ENCODE measurements around the gene SP100. TPM values are rescaled to one million over a fixed set of nuclear protein-coding genes. Genes with fewer than 3 reads are reported as not detected.
A peak's percentile ranks its signal among the peaks of the same experiment; 100 is the strongest.
"Not testable (repeated sequence)": the region's sequence is repeated elsewhere in the genome, so short reads cannot be mapped to it uniquely, and the experiment has no call there.

SP100 gene
- total and polyA plus RNA-seq, 9 donors = 13.9 to 23.6 (median 18.0) TPM

- H3K27me3 ChIP-seq (ENCODE audit: control insufficient read depth, insufficient read depth, low read length) = no peaks in the 10 kb centered on the region
- WGBS (ENCODE audit: insufficient coverage) = 77% methylated on average over 2 of the region's 4 CpGs
- no peak overlapping the region for H3K27ac ChIP-seq (ENCODE audit: low read length)
- DNase-seq = peak; percentile 59
- H3K36me3 ChIP-seq (ENCODE audit: control insufficient read depth, insufficient read depth, low read length) = peaks cover 31% of the 10 kb centered on the region
- H3K4me3 ChIP-seq (ENCODE audit: low read length) = no peak overlapping the region
- H3K4me1 ChIP-seq (ENCODE audit: control insufficient read depth, insufficient read depth, low read length) = no peaks in the 10 kb centered on the region
- H3K9me3 ChIP-seq (replicated peaks; ENCODE audit: control insufficient read depth, low read depth, low read length) = peaks cover 6% of the 10 kb centered on the region
These were observed 41.2 kb downstream of the SP100 start for GRCh38 chr2:230457073-230457768.

- Histone ChIP-seq H3K27ac (ENCODE audit: low read length) (no peak overlapping the region), H3K9me3 (replicated peaks; ENCODE audit: control insufficient read depth, low read depth, low read length) (peaks cover 6% of the 10 kb centered on the region), H3K4me3 (ENCODE audit: low read length) (no peak overlapping the region), H3K36me3 (ENCODE audit: control insufficient read depth, insufficient read depth, low read length) (peaks cover 32% of the 10 kb centered on the region), H3K4me1 (ENCODE audit: control insufficient read depth, insufficient read depth, low read length) (no peaks in the 10 kb centered on the region), H3K27me3 (ENCODE audit: control insufficient read depth, insufficient read depth, low read length) (no peaks in the 10 kb centered on the region)
- DNase-seq = no peak
These were observed 41.8 kb downstream of the SP100 start for GRCh38 chr2:230457793-230458192.

GRCh38 chr2:230459216-230459615 is 43.2 kb downstream of the SP100 start:
- peaks cover 6% of the 10 kb centered on the region for H3K9me3 ChIP-seq (replicated peaks; ENCODE audit: control insufficient read depth, low read depth, low read length)
- no peak for DNase-seq
- no peak overlapping the region for H3K27ac ChIP-seq (ENCODE audit: low read length)
- no peaks in the 10 kb centered on the region for H3K4me1 ChIP-seq (ENCODE audit: control insufficient read depth, insufficient read depth, low read length)
- no peak overlapping the region for H3K4me3 ChIP-seq (ENCODE audit: low read length)
- no peaks in the 10 kb centered on the region for H3K27me3 ChIP-seq (ENCODE audit: control insufficient read depth, insufficient read depth, low read length)
- H3K36me3 ChIP-seq (ENCODE audit: control insufficient read depth, insufficient read depth, low read length) = peaks cover 32% of the 10 kb centered on the region

GRCh38 chr2:230471074-230471473 is 55.1 kb downstream of the SP100 start:
- Histone ChIP-seq H3K9me3 (replicated peaks; ENCODE audit: control insufficient read depth, low read depth, low read length) (peaks cover 6% of the 10 kb centered on the region), H3K4me1 (ENCODE audit: control insufficient read depth, insufficient read depth, low read length) (no peaks in the 10 kb centered on the region), H3K36me3 (ENCODE audit: control insufficient read depth, insufficient read depth, low read length) (peaks cover 29% of the 10 kb centered on the region), H3K27me3 (ENCODE audit: control insufficient read depth, insufficient read depth, low read length) (no peaks in the 10 kb centered on the region), H3K27ac (ENCODE audit: low read length) (no peak overlapping the region), H3K4me3 (ENCODE audit: low read length) (no peak overlapping the region)
- DNase-seq = no peak
- 95% methylated on average over 2 of the region's 4 CpGs for WGBS (ENCODE audit: insufficient coverage)

GRCh38 chr2:230472621-230473018 is 56.6 kb downstream of the SP100 start:
- Histone ChIP-seq H3K9me3 (replicated peaks; ENCODE audit: control insufficient read depth, low read depth, low read length) (peaks cover 6% of the 10 kb centered on the region), H3K4me1 (ENCODE audit: control insufficient read depth, insufficient read depth, low read length) (no peaks in the 10 kb centered on the region), H3K36me3 (ENCODE audit: control insufficient read depth, insufficient read depth, low read length) (peaks cover 19% of the 10 kb centered on the region), H3K4me3 (ENCODE audit: low read length) (no peak overlapping the region), H3K27ac (ENCODE audit: low read length) (no peak overlapping the region), H3K27me3 (ENCODE audit: control insufficient read depth, insufficient read depth, low read length) (no peaks in the 10 kb centered on the region)
- DNase-seq = no peak

GRCh38 chr2:230473378-230473777 is 57.4 kb downstream of the SP100 start:
- Histone ChIP-seq H3K9me3 (replicated peaks; ENCODE audit: control insufficient read depth, low read depth, low read length) (peaks cover 6% of the 10 kb centered on the region), H3K4me3 (ENCODE audit: low read length) (no peak overlapping the region), H3K27me3 (ENCODE audit: control insufficient read depth, insufficient read depth, low read length) (no peaks in the 10 kb centered on the region), H3K27ac (ENCODE audit: low read length) (no peak overlapping the region), H3K36me3 (ENCODE audit: control insufficient read depth, insufficient read depth, low read length) (peaks cover 17% of the 10 kb centered on the region), H3K4me1 (ENCODE audit: control insufficient read depth, insufficient read depth, low read length) (no peaks in the 10 kb centered on the region)
- no peak for DNase-seq
- WGBS (ENCODE audit: insufficient coverage) = 65% methylated on average over 2 of the region's 3 CpGs

GRCh38 chr2:230475143-230475542 is 59.1 kb downstream of the SP100 start:
- DNase-seq = no peak
- H3K27ac ChIP-seq (ENCODE audit: low read length) = no peak overlapping the region
- no peak overlapping the region for H3K4me3 ChIP-seq (ENCODE audit: low read length)
- H3K4me1 ChIP-seq (ENCODE audit: control insufficient read depth, insufficient read depth, low read length) = no peaks in the 10 kb centered on the region
- H3K36me3 ChIP-seq (ENCODE audit: control insufficient read depth, insufficient read depth, low read length) = peaks cover 16% of the 10 kb centered on the region
- no CpG with 5 or more reads among the region's 1 CpG for WGBS (ENCODE audit: insufficient coverage)
- H3K9me3 ChIP-seq (replicated peaks; ENCODE audit: control insufficient read depth, low read depth, low read length) = peaks cover 6% of the 10 kb centered on the region
- H3K27me3 ChIP-seq (ENCODE audit: control insufficient read depth, insufficient read depth, low read length) = no peaks in the 10 kb centered on the region

- Histone ChIP-seq H3K9me3 (replicated peaks; ENCODE audit: control insufficient read depth, low read depth, low read length) (no peaks in the 10 kb centered on the region), H3K4me3 (ENCODE audit: low read length) (no peak overlapping the region), H3K36me3 (ENCODE audit: control insufficient read depth, insufficient read depth, low read length) (peaks cover 2% of the 10 kb centered on the region), H3K27me3 (ENCODE audit: control insufficient read depth, insufficient read depth, low read length) (no peaks in the 10 kb centered on the region), H3K4me1 (ENCODE audit: control insufficient read depth, insufficient read depth, low read length) (no peaks in the 10 kb centered on the region), H3K27ac (ENCODE audit: low read length) (no peak overlapping the region)
- WGBS (ENCODE audit: insufficient coverage) = 100% methylated on average over 1 of the region's 4 CpGs
- no peak for DNase-seq
These were observed 69.9 kb downstream of the SP100 start for GRCh38 chr2:230485801-230486341.

- not testable (repeated sequence) for H3K9me3 ChIP-seq (replicated peaks; ENCODE audit: control insufficient read depth, low read depth, low read length); H3K36me3 ChIP-seq (ENCODE audit: control insufficient read depth, insufficient read depth, low read length); H3K27me3 ChIP-seq (ENCODE audit: control insufficient read depth, insufficient read depth, low read length); DNase-seq; H3K4me3 ChIP-seq (ENCODE audit: low read length); H3K4me1 ChIP-seq (ENCODE audit: control insufficient read depth, insufficient read depth, low read length); H3K27ac ChIP-seq (ENCODE audit: low read length)
- 44% methylated on average over 2 of the region's 2 CpGs for WGBS (ENCODE audit: insufficient coverage)
These were observed 75.2 kb downstream of the SP100 start for GRCh38 chr2:230491219-230491618.

GRCh38 chr2:230492107-230492506 is 76.1 kb downstream of the SP100 start:
- H3K4me3 ChIP-seq (ENCODE audit: low read length) = no peak overlapping the region
- peaks cover 8% of the 10 kb centered on the region for H3K36me3 ChIP-seq (ENCODE audit: control insufficient read depth, insufficient read depth, low read length)
- H3K27me3 ChIP-seq (ENCODE audit: control insufficient read depth, insufficient read depth, low read length) = no peaks in the 10 kb centered on the region
- no peaks in the 10 kb centered on the region for H3K9me3 ChIP-seq (replicated peaks; ENCODE audit: control insufficient read depth, low read depth, low read length)
- H3K27ac ChIP-seq (ENCODE audit: low read length) = no peak overlapping the region
- WGBS (ENCODE audit: insufficient coverage) = no CpG with 5 or more reads among the region's 1 CpG
- H3K4me1 ChIP-seq (ENCODE audit: control insufficient read depth, insufficient read depth, low read length) = no peaks in the 10 kb centered on the region
- DNase-seq = no peak

GRCh38 chr2:230494980-230495379 is 79.0 kb downstream of the SP100 start:
- no CpG with 5 or more reads among the region's 1 CpG for WGBS (ENCODE audit: insufficient coverage)
- no peaks in the 10 kb centered on the region for H3K9me3 ChIP-seq (replicated peaks; ENCODE audit: control insufficient read depth, low read depth, low read length)
- H3K27me3 ChIP-seq (ENCODE audit: control insufficient read depth, insufficient read depth, low read length) = no peaks in the 10 kb centered on the region
- H3K36me3 ChIP-seq (ENCODE audit: control insufficient read depth, insufficient read depth, low read length) = peaks cover 8% of the 10 kb centered on the region
- no peaks in the 10 kb centered on the region for H3K4me1 ChIP-seq (ENCODE audit: control insufficient read depth, insufficient read depth, low read length)
- no peak overlapping the region for H3K4me3 ChIP-seq (ENCODE audit: low read length)
- no peak overlapping the region for H3K27ac ChIP-seq (ENCODE audit: low read length)
- no peak for DNase-seq
